Body of pancreas (tissue), 4 donors: ENCODE data around the gene UTY. TPM values are rescaled to one million over a fixed set of nuclear protein-coding genes. Genes with fewer than 3 reads are reported as not detected.

ENCODE experiments used
- ATAC-seq: fragments of 150-250 bp; one replicate; pipeline ENCODE4 v1.9.1; 2016
- DNase-seq, 4 donors: peaks; one replicate each; pipeline ENCODE4 v3.0.0-alpha.2; 2019
- H3K27ac ChIP-seq, 4 donors: fragments of 200-600 bp; sonication (generic); 1 replicate in 3 of 4; 2 replicates in 1 of 4; pipeline versions ENCODE4 v1.5.1 to v1.6.1; 2016 to 2019; ENCODE audit warnings: mild to moderate bottlenecking in 1 of 4, mixed read lengths in 1 of 4, moderate library complexity in 1 of 4
- H3K27me3 ChIP-seq, 2 donors: fragments of 200-600 bp; sonication (generic); one replicate each; pipeline ENCODE4 v1.6.0; 2016; ENCODE audit warnings: mild to moderate bottlenecking in 1 of 2
- H3K36me3 ChIP-seq, 2 donors: fragments of 200-600 bp; sonication (generic); replicated peaks in 1 of 2; 2 replicates each; pipeline ENCODE4 v1.5.1; 2016; ENCODE audit warnings: low read depth in 2 of 2; ENCODE audit not compliant: insufficient read depth in 1 of 2
- H3K4me1 ChIP-seq: fragments of 200-600 bp; sonication (generic); one replicate; pipeline ENCODE4 v1.6.0; 2016
- H3K4me3 ChIP-seq, 2 donors: fragments of 200-600 bp; sonication (generic); 1 replicate in 1 of 2; 2 replicates in 1 of 2; pipeline ENCODE4 v1.5.1; 2016 to 2019
- H3K9me3 ChIP-seq, 3 donors: fragments of 200-600 bp; sonication (generic); 1 replicate in 2 of 3; 2 replicates in 1 of 3; pipeline ENCODE4 v1.5.1; 2016
- POLR2A ChIP-seq, 3 donors: fragments of 450-650 bp; IDR thresholded peaks; one replicate each; pipeline ENCODE4 v1.6.1; 2016; ENCODE audit warnings: antibody characterized with exemption in 3 of 3, mild to moderate bottlenecking in 2 of 3
- WGBS, 2 donors: methylation state at CpG; one replicate each; pipeline ENCODE4 v1.1.5; 2017; 5-methylcytosine and 5-hydroxymethylcytosine counted together
- intact Hi-C: fragments of 100-400 bp; cut with DNase I; formaldehyde crosslinking; loops from one replicate; pipeline ENCODE4 v1.15.1; 2023
- total RNA-seq, 2 donors: library from RNA; depleted of rRNA; stranded (reverse); fragments of >200 nt; gene quantifications; one replicate each; pipeline ENCODE4 v1.1.0, GENCODE V29; 2016
- TF ChIP-seq, protein P1 (sequence below), 7 experiments: fragments of 450-650 bp in 4 of 7; fragments of 200-600 bp in 3 of 7; sonication (generic) in 3 of 7; IDR thresholded peaks; one replicate each; pipeline ENCODE4 v1.5.1; 2016 to 2019; ENCODE audit warnings: antibody characterized with exemption in 7 of 7

UTY gene
- total RNA-seq, 2 donors from 2014 or later: not detected

DNA sequence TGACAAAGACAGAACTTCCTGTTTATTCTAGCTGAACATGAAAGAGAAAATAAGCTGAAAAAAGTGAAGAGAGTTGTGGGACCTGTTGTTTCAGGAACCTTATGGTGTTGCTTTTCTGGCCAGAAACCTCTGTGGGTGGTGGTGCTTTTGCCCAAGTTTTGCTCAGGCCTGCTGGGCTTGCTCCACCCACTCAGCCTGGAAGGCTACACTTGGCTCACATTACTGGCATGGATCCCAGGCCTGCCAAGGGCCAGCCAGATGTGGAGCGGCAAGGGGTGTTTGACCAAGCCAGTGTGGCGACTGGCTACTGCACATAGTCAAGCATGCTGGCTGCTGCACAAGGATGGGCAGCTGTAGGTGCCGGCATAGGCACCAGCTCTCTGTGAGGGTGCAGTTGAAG lies 245.9 kb downstream of the UTY start:
- no peaks in the 10 kb centered on the region for H3K27me3 ChIP-seq
- peaks cover 3% of the 10 kb centered on the region for H3K4me1 ChIP-seq
- H3K4me3 ChIP-seq: no peak overlapping the region
- WGBS, 2 donors: 33% methylated on average over 1 of the region's 3 CpGs; no CpG with 5 or more reads in 1 of the 2 donors
- ATAC-seq: peak; percentile 62
- intact Hi-C loops: no loop called here
- no peak overlapping the region for H3K27ac ChIP-seq
- peaks cover 0 to 3% of the 10 kb centered on the region in 2 donors for H3K36me3 ChIP-seq
- peak in 2 of 4 donors; percentile 8 to 43 for DNase-seq
- TF ChIP-seq, protein P1, sequence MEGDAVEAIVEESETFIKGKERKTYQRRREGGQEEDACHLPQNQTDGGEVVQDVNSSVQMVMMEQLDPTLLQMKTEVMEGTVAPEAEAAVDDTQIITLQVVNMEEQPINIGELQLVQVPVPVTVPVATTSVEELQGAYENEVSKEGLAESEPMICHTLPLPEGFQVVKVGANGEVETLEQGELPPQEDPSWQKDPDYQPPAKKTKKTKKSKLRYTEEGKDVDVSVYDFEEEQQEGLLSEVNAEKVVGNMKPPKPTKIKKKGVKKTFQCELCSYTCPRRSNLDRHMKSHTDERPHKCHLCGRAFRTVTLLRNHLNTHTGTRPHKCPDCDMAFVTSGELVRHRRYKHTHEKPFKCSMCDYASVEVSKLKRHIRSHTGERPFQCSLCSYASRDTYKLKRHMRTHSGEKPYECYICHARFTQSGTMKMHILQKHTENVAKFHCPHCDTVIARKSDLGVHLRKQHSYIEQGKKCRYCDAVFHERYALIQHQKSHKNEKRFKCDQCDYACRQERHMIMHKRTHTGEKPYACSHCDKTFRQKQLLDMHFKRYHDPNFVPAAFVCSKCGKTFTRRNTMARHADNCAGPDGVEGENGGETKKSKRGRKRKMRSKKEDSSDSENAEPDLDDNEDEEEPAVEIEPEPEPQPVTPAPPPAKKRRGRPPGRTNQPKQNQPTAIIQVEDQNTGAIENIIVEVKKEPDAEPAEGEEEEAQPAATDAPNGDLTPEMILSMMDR (IDR thresholded peaks at IDR 0.05): no peak
- TF ChIP-seq POLR2A (IDR thresholded peaks at IDR 0.05): no peak
- no peaks in the 10 kb centered on the region for H3K9me3 ChIP-seq

DNA sequence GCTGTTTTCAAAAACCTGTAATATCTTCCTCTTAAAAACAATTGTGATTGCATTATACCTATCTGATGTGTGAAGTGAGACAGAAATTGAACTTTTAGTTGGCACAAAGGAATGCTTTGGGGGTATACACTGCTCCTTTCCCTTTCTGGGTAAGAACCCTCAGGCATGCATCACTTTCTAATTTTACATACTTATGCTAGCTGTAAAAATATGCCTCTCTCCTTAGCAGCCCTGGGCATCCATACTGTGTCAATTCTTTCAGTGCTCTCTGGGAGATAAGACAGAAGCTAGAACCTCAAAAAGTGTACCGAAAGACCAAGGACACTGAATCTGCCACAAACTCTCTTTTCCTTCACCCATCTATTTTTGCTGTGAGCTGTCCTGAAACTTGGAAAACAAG lies 246.7 kb downstream of the UTY start:
- DNase-seq (no peak), ATAC-seq (no peak)
- WGBS, 2 donors: 100% methylated on average over 1 of the region's 1 CpG
- peaks cover 3% of the 10 kb centered on the region for H3K4me1 ChIP-seq
- peaks cover 0 to 3% of the 10 kb centered on the region in 2 donors for H3K36me3 ChIP-seq
- no peaks in the 10 kb centered on the region for H3K9me3 ChIP-seq
- H3K4me3 ChIP-seq: no peak overlapping the region
- TF ChIP-seq POLR2A (IDR thresholded peaks at IDR 0.05): no peak
- TF ChIP-seq, protein P1 (IDR thresholded peaks at IDR 0.05): no peak
- intact Hi-C loops: no loop called here
- H3K27me3 ChIP-seq: no peaks in the 10 kb centered on the region
- no peak overlapping the region for H3K27ac ChIP-seq

DNA sequence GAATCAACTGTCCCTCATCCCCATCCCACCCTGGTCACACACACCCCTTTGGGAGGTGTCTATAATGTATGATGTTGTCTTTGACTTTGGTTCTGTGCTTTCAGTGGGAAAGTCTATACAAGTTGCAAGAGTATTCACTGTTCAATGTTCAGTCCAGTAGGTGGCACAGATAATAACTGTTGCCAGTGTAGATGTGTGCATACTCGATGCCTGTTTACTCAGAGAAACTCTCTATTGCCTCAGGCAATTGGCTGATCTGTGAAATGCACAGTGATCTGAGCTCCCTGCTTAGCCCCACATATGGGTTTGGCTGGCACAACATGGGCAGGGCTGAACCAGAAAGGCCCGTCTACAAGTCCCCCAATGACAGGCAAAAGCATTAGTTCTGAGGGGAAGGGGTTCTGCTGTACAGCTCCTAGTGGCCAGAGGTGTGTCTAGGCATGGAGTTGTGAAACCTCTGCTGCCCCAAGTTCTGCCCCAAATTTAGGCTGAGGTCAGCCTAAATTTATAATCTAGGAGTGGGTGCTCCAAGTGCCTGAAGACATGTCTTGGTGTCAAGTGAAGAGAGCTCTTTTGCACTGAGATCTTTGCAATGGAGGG lies 252.4 kb downstream of the UTY start:
- DNase-seq: no peak
- Histone ChIP-seq H3K9me3 (no peaks in the 10 kb centered on the region), H3K4me1 (no peaks in the 10 kb centered on the region), H3K4me3 (no peak overlapping the region), H3K27me3 (no peaks in the 10 kb centered on the region), H3K27ac (no peak overlapping the region), H3K36me3 (no peaks in the 10 kb centered on the region)
- 63% methylated on average over 2 of the region's 2 CpGs; no CpG with 5 or more reads in 1 of the 2 donors for WGBS, 2 donors
- TF ChIP-seq POLR2A (IDR thresholded peaks at IDR 0.05): no peak
- TF ChIP-seq, protein P1 (IDR thresholded peaks at IDR 0.05): no peak
- ATAC-seq: no peak
- intact Hi-C loops: no loop called here

DNA sequence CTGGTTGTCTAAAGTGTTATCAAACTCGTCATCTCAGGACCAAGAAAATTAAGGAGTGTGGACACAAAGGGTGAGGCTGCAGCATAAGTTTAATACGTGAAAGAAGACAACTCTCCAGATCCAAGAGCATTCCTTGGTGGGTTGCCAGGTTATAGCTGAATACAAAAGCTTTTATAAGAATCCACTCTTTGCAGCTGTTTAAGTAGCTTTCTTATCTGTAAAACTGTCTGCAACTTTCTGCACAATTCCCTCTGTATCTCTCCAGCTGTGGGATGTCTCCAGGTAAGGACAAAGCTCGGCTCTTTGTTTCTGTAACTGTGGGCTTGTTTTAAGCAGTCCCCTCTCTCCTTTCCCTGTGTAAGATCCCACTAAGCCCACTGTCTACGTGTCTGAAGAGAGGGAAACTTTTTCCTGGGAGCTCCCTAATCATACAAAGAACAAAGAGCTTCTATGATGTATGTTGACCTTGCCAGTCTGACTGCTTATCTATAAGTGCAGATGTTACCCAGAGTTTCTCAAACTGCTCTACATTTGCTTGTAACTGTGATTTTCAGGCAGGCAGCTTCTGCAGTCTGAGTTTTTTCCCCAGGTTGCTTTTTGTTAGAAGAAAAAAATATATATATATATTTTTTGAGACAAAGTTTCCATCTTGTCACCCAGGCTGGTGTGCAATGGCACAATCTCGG lies 268.7 kb downstream of the UTY start:
- Histone ChIP-seq H3K4me1 (no peaks in the 10 kb centered on the region), H3K9me3 (no peaks in the 10 kb centered on the region), H3K4me3 (no peak overlapping the region), H3K27ac (no peak overlapping the region), H3K36me3 (no peaks in the 10 kb centered on the region), H3K27me3 (no peaks in the 10 kb centered on the region)
- TF ChIP-seq, protein P1 (IDR thresholded peaks at IDR 0.05): no peak
- TF ChIP-seq POLR2A (IDR thresholded peaks at IDR 0.05): no peak
- ATAC-seq (no peak), DNase-seq (no peak)
- intact Hi-C loops: no loop called here
- 21 to 23% methylated on average over 5 of the region's 5 CpGs for WGBS, 2 donors
